Measurements from ENCODE around the gene ILKAP. TPM values are rescaled to one million over a fixed set of nuclear protein-coding genes. Genes with fewer than 3 reads are reported as not detected.

The ILKAP gene, protein sequence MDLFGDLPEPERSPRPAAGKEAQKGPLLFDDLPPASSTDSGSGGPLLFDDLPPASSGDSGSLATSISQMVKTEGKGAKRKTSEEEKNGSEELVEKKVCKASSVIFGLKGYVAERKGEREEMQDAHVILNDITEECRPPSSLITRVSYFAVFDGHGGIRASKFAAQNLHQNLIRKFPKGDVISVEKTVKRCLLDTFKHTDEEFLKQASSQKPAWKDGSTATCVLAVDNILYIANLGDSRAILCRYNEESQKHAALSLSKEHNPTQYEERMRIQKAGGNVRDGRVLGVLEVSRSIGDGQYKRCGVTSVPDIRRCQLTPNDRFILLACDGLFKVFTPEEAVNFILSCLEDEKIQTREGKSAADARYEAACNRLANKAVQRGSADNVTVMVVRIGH
- 10 to 100 TPM; 55.3 to 56.6 TPM for total RNA-seq

DNA sequence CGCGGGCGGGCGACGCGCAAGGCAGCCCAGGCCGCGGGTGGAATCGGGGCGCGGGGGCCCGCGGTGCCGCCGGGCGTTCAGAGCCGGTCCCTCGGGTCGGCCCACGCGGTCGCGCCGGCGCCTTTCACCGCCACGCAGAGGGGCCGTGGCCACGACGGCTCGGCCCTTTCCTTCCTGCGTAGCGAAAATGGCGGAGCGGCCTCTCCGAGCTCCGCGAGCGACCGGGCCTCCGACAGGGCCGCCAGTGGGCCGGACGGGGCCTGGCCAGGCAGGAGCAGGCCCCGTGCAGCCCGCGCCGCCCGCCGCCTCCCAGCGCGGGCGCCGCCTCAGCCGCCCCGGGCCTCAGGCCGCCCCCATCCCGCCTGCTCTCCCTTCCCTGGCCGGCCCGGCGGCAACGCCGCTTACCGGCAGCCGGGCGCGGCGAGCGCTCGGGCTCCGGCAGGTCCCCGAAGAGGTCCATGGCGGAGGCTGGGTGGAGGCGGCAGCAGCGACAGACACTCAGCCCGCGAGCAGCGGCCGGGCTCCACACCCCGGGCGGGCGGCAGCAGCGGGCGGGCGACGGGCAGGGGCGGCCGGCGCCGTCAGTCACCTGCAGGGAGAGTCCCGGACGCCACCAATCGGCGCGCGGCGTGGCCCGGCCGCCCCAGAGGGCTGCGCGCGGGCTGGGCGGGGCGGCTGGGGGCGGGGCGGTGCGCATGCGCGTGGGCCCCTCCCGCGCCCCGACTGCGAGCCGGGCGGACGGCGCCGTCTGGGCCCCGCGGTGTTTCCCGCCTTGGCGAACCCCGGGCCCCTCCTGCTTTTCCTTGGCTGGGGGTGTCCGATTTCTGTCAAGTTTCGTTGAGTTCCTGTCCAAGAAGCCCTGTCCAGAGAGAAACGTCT is at the start of gene ILKAP:
Gene ILKAP (minus strand): TSS at position 602 of the 879 bp plus-strand sequence. CDS start 142 bp downstream, at position 460.
- ChIA-PET POLR2A (interaction anchor here (0.6 kb wide), 1 partner anchor 1035 kb away, joined by 4 read pairs; no protein-coding TSS in a partner anchor), CTCF (interaction anchor here (1.0 kb wide), 1 partner anchor 9 kb away, joined by 3 read pairs; no protein-coding TSS in a partner anchor)

DNA sequence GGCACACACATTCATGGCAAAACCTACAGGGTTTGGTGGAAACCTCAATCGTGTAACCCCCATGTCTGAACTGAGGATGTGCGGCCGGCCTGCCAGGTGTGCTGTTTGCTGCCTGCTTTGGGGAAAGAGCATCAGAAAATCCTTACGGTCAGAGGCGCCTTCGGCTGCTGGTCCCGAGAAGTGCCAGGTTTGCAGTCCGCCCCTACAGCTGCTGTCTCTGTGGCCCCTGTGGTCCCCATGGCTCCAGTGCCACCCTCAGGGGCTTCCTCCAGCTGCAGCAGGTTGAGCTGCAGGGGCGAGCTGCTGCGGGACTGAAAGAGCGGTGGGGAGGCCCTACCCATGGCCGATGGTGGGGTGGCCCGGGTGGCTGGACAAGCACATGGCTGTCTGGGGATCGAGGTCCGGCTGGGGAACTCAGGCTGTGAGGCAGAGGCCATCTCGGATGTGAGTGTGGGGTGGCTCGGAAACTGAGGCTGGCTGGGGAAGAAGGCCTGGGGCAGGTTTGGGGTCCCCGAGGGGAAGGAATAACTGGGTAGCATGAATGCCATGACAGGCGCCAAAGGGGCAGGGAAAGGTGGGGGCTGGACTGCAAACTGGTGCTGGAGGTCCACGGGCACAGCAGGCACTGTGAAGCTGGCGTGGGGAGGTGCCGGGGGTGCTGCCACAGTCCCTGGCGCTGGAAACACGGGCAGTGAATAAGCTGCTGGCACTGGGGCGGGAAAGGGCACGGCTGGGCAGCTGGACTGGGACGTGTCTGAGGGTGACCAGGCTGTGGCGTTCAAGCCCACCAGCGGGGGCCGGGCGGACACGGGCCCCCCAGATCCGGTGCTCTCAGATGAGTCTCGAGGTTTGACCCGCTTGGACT is 49.5 kb upstream of the ILKAP start:
- ChIA-PET POLR2A (no interaction called here), CTCF (interaction anchor here (0.8 to 1.6 kb wide), 2 partner anchors 10 to 12 kb away, joined by 3 to 5 read pairs; no protein-coding TSS in a partner anchor)

GRCh38 chr2:238251986-238252385 is 48.5 kb upstream of the ILKAP start:
- POLR2A ChIA-PET, result no interaction called here
- CTCF ChIA-PET, result no interaction called here

DNA sequence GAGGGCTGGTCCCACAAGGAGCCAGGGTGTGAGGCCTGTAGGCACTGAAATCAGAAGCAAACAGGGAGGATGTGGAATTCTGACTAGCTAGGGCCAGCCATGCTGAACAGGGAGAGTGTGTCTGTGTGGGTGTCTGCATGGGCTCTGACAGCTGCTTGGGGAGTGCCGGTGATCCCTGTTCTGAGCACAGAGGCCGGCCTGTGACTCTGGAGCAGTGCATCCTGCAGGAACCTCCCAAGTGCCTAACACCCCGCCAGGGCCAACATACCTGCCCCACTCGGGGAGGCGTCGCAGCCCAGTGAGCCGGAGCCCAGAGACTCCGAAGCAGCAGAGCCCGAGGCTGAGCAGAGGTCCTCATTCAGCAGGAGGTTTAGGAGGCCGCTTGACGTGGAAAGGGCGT is 47.8 kb upstream of the ILKAP start:
- ChIA-PET POLR2A (no interaction called here), CTCF (no interaction called here)

- POLR2A ChIA-PET, result no interaction called here
- CTCF ChIA-PET, result no interaction called here
These were observed 47.4 kb upstream of the ILKAP start for GRCh38 chr2:238250896-238251295.

DNA sequence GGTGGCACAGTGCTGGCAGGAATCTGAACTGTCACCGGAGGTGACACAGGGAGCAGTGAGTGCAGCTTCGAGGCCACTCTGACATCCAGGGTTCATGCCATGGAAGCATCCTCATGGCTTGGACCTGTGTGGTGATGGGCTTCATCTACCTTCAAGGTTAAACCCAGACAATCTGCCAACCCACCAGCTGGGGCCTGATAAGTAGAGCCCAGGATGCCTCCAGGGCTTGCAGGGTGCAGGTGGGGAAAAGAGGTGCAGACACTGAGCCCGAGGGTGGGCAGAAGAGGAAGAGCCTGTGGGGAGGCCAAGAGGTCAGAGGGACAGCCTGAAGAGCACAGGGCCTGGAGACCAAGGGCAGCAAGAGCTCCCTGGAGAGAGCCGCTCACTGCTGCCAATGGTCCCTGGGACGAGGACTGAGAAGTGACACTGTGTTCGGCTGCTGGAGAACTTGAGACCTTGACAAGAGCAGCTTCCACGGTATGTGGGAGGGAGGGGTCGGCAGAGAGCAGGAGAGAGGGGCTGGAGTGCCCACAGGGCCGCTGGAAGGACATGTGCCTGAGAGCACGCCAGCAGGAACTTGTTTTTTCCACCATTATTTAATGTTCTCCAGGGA is 44.5 kb upstream of the ILKAP start:
- CTCF ChIA-PET, result no interaction called here
- POLR2A ChIA-PET, result no interaction called here

DNA sequence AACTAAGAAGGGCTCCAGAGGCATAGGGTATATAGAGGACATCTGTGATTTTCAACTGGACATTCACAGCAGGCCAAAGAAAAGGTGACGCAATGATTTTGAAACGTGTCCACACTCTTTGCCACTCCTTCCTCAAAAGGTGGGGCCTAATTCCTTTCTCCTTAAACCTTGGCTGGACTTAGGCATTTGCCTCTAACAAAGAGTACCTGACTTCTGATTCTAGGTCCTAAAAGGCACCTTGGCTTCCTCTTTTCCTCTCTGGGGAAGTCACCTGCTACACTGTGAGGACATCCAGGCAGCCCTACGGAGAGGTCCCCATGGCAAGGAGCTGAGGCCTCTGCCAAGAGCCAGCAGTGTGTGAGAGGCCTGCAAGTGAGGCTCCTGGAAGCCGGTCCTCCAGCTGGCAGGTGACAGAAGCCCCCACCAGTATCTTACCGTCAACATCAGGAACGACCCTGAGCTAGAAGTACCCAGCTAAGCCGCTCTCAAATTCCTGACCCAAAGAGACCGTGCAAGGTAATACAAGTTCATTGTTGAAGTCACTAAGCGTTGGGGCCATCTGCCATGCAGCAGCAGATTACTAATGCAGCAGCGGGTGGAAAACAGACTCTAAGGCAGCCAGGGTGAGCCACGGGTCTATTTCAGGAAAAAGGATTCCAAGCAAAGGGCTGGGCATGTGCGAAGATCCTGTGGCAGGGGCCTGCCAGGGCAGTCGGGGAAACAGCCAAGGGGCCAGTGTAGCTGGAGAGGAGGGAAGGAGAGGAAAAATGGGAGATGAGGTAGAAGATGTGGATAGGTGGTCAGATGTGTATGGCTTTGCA is 43.7 kb upstream of the ILKAP start:
- CTCF ChIA-PET, result interaction anchor here (1.0 kb wide), 1 partner anchor 16 kb away, joined by 3 read pairs; no protein-coding TSS in a partner anchor

GRCh38 chr2:238244151-238244550 is 40.7 kb upstream of the ILKAP start:
- CTCF ChIA-PET, result interaction anchor here (1.0 kb wide), 1 partner anchor 20 kb away, joined by 3 read pairs; no protein-coding TSS in a partner anchor
- POLR2A ChIA-PET, result no interaction called here

More for the DNA sequence above, 43.7 kb upstream of the ILKAP start:
- POLR2A ChIA-PET, result no interaction called here

- CTCF ChIA-PET, result interaction anchor here (1.0 kb wide), 1 partner anchor 21 kb away, joined by 3 read pairs; no protein-coding TSS in a partner anchor
- POLR2A ChIA-PET, result no interaction called here
These were observed 40.1 kb upstream of the ILKAP start for GRCh38 chr2:238243496-238244076.

DNA sequence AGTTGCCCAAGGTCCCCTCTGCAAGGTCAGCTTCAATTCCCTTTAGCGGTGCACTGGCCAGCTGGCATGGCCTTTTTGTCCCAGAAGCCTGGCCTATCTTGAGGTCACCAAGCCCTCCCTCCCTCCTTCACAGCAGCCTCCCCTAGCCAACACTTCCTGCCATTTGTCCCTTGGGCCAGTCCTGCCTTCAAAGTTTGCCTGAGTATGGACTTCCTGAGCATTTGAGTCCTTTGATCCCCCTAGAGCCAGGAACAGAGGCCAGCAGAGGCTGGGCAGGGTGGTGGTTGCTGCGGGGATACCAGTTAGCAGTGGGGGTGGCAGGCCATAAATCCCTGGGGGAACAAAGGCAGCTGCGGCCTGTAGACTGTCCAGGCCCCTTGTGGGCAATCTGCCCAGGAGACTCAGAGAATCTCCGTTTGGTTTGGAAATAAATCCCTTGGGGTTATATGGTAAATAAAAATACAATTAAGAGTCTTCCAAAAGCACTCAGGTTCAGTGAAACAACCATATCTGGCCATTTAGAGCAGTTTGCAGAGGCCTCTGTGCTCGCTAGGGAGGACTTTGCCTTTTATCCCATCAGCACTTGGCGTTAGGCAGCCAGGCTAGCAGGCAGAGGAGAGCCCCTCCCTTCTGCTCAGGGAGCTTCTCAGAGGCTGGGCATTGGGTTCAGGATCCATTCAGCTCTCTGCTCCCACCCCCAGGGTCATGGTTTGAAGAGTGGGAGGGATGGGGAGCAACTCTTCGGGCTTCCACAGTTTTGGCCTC is 39.4 kb upstream of the ILKAP start:
- CTCF ChIA-PET, result no interaction called here

DNA sequence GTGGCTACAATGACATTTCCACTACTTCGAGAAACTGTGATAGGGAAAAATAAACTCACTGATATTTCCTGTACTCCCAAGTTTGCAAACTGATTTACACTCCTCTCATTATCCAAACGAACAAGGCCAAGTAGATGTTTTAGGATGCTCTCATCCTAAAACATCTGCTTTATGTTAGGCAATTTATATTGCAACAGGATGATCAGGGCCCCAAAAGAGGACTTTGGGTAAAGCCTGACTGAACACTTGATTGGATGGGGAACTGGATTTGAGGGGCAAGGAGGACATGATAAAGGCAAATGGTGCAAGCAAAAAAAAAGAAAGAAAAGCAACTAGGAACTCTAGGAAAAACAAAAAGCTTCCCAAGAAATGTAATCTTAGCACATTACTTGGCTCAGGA is 38.5 kb upstream of the ILKAP start:
- ChIA-PET CTCF (no interaction called here), POLR2A (no interaction called here)

More for the DNA sequence above, 39.4 kb upstream of the ILKAP start:
- POLR2A ChIA-PET, result no interaction called here

GRCh38 chr2:238240757-238241711 is 37.5 kb upstream of the ILKAP start:
- ChIA-PET CTCF (no interaction called here), POLR2A (no interaction called here)

- ChIA-PET POLR2A (no interaction called here), CTCF (no interaction called here)
These were observed 36.6 kb upstream of the ILKAP start, which contains the start of gene HES6 for GRCh38 chr2:238239863-238240756. HES6 (minus strand) TSS chr2:238240038; CDS start chr2:238239905, 133 bp downstream.

DNA sequence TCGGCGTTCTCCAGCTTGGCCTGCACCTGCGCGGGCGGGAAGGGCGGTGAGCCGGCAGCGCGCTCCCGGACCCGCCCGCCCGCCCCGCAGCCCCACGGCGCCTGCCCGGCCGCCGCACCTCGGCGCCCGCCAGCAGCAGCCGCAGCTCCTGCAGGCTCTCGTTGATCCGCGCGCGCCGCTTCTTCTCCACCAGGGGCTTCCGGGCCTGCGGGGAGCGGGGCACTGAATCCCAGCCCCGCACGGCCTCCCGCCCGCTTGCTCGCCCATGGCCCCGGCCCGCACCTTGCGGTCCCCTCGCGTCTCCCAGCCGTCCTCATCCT is 36.0 kb upstream of the ILKAP start:
- CTCF ChIA-PET, result interaction anchor here (0.6 kb wide), 1 partner anchor 647 kb away, joined by 3 read pairs; no protein-coding TSS in a partner anchor
- POLR2A ChIA-PET, result interaction anchor here (0.6 kb wide), 1 partner anchor 623 kb away, joined by 3 read pairs; no protein-coding TSS in a partner anchor
